GM18507 (cell line): ENCODE data around the gene POLA1.
"Not testable (repeated sequence)": the region's sequence is repeated elsewhere in the genome, so short reads cannot be mapped to it uniquely, and the experiment has no call there.

Source experiments
- DNase-seq: peaks from one replicate; pipeline ENCODE4 v3.0.0; 2011; ENCODE audit warnings: low read depth; ENCODE audit not compliant: insufficient read length; ENCODE audit errors: extremely low spot score
- FAIRE-seq: peaks from 2 replicates; lab custom pipeline; 2011; peaks lifted over from hg19 to GRCh38; lab: Jason Lieb, UNC

Gene POLA1

DNA sequence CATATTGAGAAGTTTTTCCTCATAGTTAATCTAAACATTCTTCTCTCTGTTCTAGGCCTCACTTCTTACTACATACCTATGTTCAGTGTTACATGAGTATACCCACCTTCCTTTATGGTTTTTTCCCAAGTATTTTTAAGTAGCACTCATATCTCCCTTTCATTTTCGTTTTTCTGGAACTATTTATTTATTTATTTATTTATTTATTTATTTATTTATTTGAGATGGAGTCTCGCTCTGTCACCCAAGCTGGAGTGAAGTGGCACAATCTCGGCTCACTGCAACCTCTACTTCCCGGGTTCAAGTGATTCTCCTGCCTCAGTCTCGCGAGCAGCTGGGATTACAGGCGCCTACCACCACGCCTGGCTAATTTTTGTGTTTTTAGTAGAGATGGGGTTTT, 170.1 kb downstream of the POLA1 start:
- not testable (repeated sequence) for FAIRE-seq, DNase-seq

DNA sequence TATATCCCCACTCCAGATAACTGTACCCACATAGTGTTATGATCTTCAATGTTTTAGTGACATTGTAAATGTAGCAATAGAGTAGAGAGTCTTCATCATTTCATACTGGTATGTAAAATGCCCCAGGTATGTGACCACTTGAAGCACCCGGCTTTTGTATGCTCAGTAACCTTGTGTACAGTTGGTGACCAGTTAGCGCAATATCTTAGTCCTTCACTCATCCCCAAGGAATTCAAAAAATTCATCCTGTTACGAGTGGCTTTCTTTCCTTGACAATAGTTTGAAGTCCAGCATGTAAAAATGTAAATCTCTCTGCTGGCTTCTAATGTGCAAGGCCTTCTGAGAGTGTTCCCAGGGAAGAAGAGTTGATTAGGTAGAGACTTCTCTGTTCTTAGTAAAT, 176.4 kb downstream of the POLA1 start:
- no peak for FAIRE-seq
- DNase-seq: no peak

DNA sequence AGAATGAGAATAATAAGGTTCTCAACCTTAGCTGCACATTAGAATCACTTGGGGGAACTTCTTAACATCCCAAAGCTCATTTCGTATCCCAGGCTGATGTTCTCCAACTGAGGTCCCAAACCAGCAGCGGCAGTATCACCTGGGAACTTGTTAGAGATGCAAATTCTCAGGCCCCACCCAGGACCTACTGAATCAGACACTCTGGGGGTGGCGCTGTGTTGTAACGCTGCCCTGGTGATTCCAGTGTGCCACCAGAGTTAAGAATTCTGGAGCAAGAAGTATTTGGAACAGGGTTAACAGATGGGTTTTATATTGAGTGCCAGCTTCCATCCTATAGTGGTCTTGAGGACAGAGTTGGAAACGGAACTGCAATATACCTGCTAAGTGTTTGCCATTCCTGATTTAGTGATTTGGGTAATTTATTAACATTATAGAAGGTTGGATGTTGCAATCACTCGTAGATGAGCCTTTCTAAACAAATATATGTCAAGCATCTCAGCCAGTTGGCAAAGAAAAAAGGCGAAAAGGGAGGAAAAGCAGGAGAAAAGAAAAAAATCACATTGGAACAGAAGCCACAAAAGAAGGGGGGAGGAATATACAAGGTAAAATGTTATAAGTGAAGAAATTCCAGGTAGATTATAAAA, 181.0 kb downstream of the POLA1 start:
- FAIRE-seq (no peak), DNase-seq (no peak)

DNA sequence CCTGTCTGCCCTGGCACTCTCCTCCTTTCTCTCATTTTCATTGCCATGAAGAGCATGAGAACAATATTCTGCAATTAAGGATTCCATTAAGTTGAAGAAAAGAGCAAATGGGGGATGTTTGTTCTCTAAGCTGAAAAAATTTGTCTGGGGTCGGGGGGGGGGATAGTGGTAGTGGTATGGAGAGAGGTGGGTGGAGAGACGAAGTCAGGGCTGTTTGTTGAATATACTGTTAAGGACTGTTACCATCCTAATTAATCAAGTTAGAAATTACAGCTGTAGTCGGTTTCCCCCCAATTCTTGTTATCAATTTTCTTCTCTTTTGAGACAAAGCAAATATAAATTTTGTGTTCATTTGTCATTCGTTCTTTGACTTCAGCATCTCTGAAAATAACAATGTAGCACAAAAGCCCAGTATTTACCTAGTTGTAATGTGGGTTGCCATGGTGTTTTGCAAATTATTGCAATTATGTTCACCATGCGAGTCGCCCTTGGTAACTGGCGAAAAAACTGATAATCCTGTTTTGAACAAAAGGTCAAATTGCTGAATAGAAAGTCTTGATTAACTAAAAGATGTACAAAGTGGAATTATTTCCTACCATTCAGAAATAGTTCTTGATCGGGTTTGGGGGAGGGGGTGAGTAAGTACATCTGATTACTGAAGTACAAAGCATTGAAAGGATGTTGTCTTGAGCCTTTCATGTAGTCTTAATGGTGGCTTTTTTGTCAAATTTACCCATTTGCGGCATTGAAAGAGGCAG, 183.0 kb downstream of the POLA1 start:
- no peak for FAIRE-seq
- DNase-seq: no peak

DNA sequence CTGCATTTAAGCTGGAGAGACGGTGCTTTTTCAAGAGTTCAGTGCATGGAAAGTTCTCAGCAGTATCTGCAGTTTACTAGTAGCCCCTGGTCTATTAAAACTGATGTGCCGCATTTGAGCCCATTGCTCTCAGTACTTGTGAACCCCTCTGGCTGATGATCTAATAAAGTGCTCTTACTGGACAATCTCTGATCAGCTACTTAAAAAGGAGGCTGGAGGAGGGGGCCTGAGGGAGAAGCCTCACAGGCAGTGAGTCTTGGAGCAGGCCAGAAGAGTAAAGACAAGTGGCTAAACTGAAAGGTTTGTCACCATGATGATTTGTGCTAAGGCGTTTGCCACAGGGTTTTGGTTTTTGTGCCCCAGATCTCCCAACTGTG, 183.6 kb downstream of the POLA1 start:
- no peak for FAIRE-seq
- DNase-seq: no peak

DNA sequence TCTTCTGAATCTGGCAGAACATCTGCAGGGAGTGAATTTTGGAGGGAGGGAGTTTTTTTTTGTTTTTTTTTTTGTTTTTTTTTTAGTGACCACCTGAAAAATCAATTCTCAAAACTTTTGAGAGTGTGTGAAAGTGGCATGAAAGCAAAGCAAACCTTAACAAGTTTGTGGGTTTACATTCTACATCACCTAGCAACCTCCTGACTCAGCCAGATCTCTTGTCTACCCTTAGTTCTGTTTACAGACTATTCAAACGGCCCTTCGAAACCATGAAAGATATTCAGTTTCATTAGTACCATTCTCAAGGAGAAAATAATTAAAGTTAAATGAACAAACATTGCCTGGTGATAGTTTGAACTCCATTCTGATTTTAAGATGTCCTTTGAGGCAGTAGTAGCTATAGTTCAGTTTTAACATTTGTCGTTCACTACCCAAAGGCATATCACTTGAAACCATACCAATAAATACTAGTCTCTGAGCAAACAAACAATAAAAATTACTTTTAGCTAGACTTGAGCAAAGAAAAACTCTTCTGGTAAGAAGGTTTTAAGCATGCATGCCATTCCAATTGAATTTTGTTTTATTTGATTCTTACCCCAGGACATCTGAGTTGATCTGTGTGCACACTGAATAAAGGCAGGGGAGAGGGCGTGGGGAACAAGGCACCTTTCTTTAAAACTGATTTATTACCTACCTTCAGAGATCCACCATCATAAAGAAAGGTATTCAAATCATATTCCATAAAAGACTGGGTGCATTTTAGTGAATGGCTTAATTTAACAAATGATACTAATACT, 184.3 kb downstream of the POLA1 start:
- DNase-seq: no peak

DNA sequence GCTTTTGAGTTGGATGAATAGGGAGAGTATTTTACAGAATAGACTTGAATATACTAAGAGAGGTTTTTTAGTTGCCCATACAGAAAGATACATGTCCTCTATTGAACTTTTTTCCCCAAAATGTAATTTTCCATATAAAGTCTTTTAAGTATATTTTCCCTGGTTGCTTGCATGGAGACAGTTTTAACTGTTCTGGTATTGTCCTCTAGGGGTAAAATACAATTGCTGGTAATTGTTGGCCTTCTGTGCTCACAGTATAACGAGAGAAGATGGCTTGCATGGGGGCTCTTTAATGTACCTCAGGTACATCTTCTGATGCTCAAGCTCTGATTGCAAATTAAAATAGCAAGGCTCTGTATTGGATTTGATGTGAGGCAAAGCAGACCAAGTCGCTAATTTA, 186.0 kb downstream of the POLA1 start:
- FAIRE-seq (no peak), DNase-seq (no peak)

More for the DNA sequence above, 184.3 kb downstream of the POLA1 start:
- no peak for FAIRE-seq

DNA sequence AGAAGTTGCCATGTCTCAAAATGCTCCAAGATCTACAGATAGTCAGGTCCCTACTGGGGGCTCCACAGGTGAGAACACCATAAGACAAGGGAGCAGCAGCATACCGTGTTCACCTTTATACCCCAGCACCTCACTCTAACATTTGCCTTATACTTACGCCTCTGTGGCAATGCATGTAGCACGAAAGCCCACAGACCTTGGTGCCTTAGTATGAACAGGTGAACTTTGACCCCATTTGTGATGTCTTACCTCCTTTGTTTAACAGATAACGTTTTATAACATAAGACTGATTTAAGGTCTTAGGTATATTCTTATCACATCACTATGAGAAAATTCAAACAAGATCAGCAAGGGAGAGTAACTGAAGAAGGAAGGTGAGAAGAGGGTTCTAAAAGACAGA, 193.2 kb downstream of the POLA1 start:
- no peak for DNase-seq
- no peak for FAIRE-seq

DNA sequence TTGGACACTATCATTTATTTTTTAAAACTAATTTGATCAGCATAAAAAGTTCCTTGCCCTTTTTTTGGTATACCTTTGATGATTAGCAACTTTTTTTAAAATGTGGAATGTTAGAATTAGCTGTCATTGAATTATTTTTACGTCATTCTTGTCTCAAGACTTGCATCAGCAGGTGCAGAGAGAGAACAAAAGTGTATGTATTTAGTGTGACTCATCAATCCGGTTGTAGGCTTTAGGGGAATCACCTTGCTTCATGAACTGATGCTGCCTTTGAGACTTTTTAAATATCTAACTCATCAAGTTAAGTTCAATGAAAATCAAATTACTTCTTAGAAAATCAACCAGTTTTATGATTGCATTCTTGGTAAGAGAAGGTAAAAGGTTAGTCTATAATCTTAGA, 197.0 kb downstream of the POLA1 start:
- DNase-seq (no peak), FAIRE-seq (no peak)

DNA sequence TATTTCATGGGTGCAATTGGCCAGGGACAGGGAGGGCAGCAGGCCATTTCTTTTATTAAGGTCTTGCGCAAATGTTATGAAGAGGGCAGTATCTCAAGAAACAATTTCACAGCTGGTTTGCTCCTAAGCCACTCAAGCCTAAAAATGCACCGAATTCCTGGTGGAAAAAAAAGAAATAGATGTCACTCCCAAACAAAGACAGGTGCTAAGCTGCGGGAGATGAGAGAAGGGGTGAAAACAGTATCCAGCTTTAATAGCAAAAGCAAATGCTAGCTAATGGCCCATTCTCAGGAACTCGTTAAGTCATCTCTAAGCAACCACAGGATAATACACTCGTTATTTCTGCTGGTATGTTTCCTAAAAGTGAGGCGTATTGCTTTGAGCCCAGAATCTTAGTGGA, 205.7 kb downstream of the POLA1 start:
- DNase-seq (no peak), FAIRE-seq (no peak)

DNA sequence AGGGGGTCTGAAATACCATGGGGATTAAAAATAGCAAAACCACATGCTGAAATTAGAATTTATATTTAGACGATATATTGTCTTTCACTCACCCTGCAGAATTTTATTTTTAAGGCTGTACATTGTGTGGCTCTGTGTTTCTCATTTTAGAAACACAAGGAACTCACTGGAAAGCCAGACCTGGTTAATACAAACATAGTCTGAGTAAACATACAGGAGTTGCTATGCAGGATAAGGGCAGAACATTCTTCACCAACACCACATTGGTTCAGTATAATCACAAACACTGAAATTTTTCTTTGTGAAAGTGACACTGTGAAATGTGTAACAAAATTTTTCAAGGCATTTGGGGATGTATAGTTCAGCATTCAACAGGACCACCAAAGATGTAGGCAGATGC, 206.5 kb downstream of the POLA1 start:
- DNase-seq: no peak
- peak; percentile 9 for FAIRE-seq

DNA sequence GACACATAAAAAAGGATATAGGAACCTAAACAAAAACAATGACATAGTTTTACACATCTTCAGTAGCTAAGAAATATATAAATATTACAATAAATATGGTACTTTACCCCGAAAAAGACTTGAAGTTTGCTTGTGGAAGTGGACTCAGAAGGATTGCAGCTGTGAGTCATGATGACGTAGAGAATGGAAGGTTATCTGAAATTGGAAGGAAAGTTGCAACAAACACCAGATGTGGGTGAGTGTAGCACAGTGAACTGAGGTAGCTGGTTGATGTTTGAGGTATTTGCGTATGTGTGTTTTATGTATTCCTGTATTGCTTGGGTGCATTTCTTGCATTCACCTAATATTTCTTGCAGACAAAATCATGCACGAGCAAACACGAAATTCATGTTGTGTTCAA, 209.1 kb downstream of the POLA1 start:
- DNase-seq (no peak), FAIRE-seq (no peak)

DNA sequence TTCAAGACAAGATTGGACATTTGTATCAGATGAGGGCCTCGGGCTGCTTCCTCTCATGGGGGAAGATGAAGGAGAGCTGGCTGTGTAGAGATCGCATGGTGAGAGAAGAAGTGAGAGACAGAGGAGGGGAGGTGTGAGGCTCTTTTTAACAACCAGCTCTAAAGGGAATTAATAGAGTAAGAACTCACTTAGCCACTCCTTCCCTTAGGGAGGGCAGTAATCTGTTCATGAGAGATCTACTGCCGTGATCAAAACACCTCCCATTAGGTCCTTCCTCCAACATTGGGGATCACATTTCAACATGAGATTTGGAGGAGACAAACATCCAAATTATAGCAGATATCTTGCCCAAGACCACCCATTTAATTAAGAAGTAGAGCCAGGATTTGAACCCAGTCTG, 225.0 kb downstream of the POLA1 start:
- FAIRE-seq: no peak
- DNase-seq: no peak

DNA sequence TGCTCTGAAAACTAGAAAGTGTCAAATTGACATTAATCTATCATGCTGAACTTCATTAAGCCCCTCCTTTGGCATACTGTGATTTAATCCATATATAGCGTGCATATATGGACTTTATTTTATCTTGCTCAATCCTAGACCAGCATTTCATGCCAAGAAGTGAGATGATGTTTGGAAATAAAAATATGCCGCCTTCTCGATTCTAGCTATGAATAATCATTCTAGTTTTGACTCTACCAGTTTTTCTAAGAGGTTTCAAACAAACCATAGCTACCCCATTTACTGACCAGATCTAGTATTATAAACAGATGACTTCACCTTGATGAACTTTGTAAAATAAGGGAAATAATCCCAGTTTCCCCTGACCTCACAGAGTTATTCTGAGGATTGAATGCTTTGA, 227.1 kb downstream of the POLA1 start:
- DNase-seq: no peak

DNA sequence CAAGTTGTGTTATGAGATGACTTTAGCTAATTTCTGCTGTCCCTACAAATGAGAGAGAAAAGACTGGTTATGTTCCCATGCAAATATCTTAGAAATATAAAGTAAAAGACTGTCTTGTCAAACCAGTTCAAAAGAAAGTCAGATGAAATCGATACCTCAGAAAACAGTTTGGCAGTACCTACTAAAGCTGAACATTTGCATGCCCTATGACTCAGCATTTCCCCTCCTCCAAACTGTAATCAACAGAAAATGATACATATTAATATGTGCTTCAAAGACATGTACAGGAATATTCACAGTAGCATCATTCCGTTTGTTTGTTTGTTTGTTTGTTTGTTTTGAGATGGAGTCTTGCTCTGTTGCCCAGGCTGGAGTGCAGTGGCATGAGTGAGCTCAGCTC, 231.7 kb downstream of the POLA1 start:
- FAIRE-seq: no peak
- no peak for DNase-seq

More for the DNA sequence above, 227.1 kb downstream of the POLA1 start:
- no peak for FAIRE-seq

DNA sequence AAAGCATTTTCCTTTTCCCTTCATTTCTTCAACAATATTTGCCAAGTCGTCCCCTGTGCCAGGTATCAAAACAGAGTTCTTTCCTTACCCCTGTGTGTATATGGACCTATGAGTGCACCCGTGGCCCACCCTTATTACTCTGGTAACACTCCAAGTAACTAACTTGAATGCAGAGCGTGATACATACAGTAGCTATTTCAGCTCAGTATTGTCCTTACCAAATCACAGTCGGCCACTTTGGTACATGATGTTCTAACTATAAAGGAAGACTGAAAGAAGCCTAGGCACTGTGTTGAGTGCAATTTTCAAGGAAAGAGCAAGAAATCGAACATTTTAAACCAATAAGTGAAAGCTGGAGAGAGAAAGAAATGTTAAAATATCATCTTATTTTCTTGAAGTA, 233.7 kb downstream of the POLA1 start:
- FAIRE-seq: no peak
- DNase-seq: no peak

DNA sequence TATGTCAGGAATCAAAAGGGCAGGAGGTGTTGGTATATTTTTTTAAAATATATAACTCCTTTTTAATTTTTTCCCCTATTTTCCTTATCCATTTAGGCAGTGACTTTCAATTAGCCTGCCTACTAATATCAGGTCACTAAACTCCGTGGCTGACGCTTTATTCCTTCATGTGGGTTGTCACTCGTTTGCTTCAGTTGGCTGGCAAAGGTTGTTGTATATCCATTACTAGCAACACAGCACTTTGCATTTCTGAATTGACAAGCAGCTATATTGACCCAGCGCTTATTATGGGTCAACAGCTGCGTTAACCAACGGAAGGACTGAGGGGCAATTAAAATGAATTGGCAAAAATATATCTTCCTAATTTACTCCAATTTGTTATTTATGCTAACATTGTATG, 234.4 kb downstream of the POLA1 start:
- DNase-seq (no peak), FAIRE-seq (no peak)

DNA sequence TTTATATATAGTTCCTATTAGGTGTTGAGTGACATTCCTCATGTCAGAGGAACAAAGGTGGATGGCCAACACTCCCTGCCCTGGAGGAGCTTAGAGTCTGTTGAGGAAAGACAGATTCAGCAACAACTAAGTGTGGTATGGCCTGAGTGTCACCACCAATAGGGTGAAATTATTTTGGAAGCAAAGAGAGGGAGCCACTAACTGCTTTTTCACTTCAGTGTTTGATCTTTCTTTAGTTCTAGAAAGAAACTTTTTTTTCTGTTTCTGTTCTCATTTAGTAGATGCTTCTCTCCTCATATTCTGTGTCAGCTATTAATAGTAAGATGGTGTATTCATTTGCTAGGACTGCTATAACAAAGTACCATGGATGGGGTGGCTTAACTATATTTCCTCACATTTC, 240.6 kb downstream of the POLA1 start:
- peak; percentile 9 for FAIRE-seq
- no peak for DNase-seq

DNA sequence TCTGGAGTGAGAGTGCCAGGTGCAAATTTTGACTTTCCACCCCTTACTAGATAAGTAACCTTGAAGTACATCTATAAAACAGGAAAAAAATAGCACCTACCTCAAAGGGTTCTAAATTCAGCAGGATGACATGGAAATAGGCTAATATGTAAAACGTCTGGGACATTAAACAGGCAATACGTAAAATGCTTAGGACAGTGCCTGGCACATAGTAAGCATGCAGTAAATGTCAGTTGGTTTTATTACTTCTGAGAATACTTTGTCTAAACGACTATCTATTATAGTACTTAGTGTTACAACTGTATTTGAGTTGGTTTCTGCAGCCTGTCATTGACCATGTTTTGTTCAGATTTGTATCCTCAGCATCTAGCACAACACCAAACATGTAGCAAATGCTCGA, 251.3 kb downstream of the POLA1 start:
- FAIRE-seq (no peak), DNase-seq (no peak)

DNA sequence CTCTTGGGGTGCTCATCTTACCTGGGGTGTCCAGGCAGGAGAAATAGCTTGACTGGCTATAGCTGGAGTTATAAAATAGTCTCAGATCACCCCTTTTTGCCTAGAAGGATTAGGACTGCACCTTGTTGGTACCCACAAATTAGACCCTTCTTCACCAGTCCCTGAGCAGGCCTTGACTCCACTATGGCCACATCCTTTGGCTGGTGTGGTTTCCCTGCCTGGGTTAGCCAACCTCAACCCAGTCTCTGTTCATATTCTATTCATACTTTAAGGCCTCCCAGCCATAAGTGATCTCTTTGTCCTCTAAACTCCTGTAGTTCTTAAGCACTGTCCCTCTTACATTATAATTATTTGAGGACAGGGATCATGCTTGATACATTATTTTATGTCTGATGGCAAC, 252.7 kb downstream of the POLA1 start:
- FAIRE-seq (no peak), DNase-seq (no peak)

DNA sequence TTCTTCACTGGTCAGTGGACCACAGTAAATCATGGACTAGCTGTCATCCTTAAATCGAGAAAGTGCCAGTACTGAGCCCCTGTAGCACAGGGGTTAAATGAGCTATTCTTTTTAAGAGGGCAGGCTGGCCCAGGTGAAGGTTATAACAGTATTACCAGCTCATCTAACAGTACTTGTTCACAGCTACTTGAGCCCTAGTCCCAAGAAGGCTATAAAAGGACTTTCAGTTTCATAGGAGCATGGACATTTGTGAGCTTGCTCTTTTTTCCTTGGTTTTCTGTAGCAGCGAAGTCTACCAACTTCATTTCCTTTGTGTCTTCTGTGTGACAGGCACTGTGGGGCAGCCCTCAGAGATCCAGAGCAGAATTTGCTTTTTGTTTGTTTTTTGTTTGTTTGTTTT, 261.0 kb downstream of the POLA1 start:
- no peak for FAIRE-seq

More for the DNA sequence above, 261.0 kb downstream of the POLA1 start:
- no peak for DNase-seq
